Neural cell (in vitro differentiated cells): ENCODE data around the gene RPS18. TPM values are rescaled to one million over a fixed set of nuclear protein-coding genes. Genes with fewer than 3 reads are reported as not detected.

Experiments used
- H2AFZ ChIP-seq: fragments of 200-600, 300-800 bp; sonication (generic), shearing (Covaris generic); 2 replicates; pipeline ENCODE4 v1.6.0; 2014; ENCODE audit warnings: low read depth, mild to moderate bottlenecking, antibody characterized with exemption, low read length, moderate library complexity
- H3F3A ChIP-seq: fragments of 200-600 bp; shearing (Covaris generic); 2 replicates; pipeline ENCODE4 v1.6.1; 2016; ENCODE audit warnings: mild to moderate bottlenecking, moderate library complexity, mixed read lengths, antibody characterized with exemption, low read length; ENCODE audit not compliant: insufficient read depth, poor library complexity, severe bottlenecking
- H3K27ac ChIP-seq: fragments of 200-600, 300-800 bp; sonication (generic), shearing (Covaris generic); 2 replicates; pipeline ENCODE4 v1.5.1; 2014; ENCODE audit warnings: mild to moderate bottlenecking, low read length, moderate library complexity
- H3K27me3 ChIP-seq: fragments of 300-800, 200-600 bp; sonication (generic), shearing (Covaris generic); 2 replicates; pipeline ENCODE4 v1.6.0; 2014; ENCODE audit warnings: mild to moderate bottlenecking, low read depth, low read length, moderate library complexity; ENCODE audit not compliant: insufficient read depth
- H3K36me3 ChIP-seq: fragments of 300-800, 200-600 bp; sonication (generic), shearing (Covaris generic); 2 replicates; pipeline ENCODE4 v1.5.1; 2014; ENCODE audit warnings: mild to moderate bottlenecking, antibody characterized with exemption, low read length, moderate library complexity; ENCODE audit not compliant: insufficient read depth
- H3K4me2 ChIP-seq: fragments of 300-800, 200-600 bp; sonication (generic), shearing (Covaris generic); 2 replicates; pipeline ENCODE4 v1.6.0; 2014; ENCODE audit warnings: mild to moderate bottlenecking, low read length
- H3K4me3 ChIP-seq: fragments of 300-800, 200-600 bp; sonication (generic), shearing (Covaris generic); 2 replicates; pipeline ENCODE4 v1.5.1; 2014; ENCODE audit warnings: mild to moderate bottlenecking, low read length, moderate library complexity
- H3K79me2 ChIP-seq: fragments of 200-600 bp; shearing (Covaris generic); replicated peaks from 2 replicates; pipeline ENCODE4 v1.6.0; 2014; ENCODE audit warnings: mild to moderate bottlenecking, low read length, moderate library complexity; ENCODE audit not compliant: insufficient read depth
- H3K9ac ChIP-seq: fragments of 300-800, 200-600 bp; sonication (generic), shearing (Covaris generic); 2 replicates; pipeline ENCODE4 v1.6.1; 2016; ENCODE audit warnings: mild to moderate bottlenecking, low read length, mixed read lengths
- H3K9me2 ChIP-seq: fragments of 200-600 bp; shearing (Covaris generic); 2 replicates; pipeline ENCODE4 v1.6.1; 2016; ENCODE audit warnings: mild to moderate bottlenecking, low read length, mixed read lengths; ENCODE audit not compliant: insufficient read depth
- H3K9me3 ChIP-seq: fragments of 200-600, 300-800 bp; sonication (generic), shearing (Covaris generic); 2 replicates; pipeline ENCODE4 v1.6.1; 2016; ENCODE audit warnings: mild to moderate bottlenecking, mixed run types, low read length, moderate library complexity, mixed read lengths
- H4K20me1 ChIP-seq: fragments of 200-600 bp; shearing (Covaris generic); 2 replicates; pipeline ENCODE4 v1.6.1; 2016; ENCODE audit warnings: mild to moderate bottlenecking, mixed run types; ENCODE audit not compliant: insufficient read depth
- CTCF ChIP-seq: fragments of 450-650 bp; IDR thresholded peaks from 2 replicates; pipeline ENCODE4 v1.5.1; 2014; ENCODE audit warnings: antibody characterized with exemption, mild to moderate bottlenecking, moderate library complexity; ENCODE audit not compliant: poor library complexity, severe bottlenecking
- EP300 ChIP-seq: fragments of 450-650 bp; conservative IDR thresholded peaks from 2 replicates; pipeline ENCODE4 v1.6.1; 2014; ENCODE audit warnings: antibody characterized with exemption, mild to moderate bottlenecking, moderate library complexity; ENCODE audit not compliant: poor library complexity, severe bottlenecking
- EZH2 ChIP-seq: fragments of 200-600, 300-800 bp; shearing (Covaris generic), sonication (generic); IDR thresholded peaks from 2 replicates; pipeline ENCODE4 v1.6.1; 2014; ENCODE audit warnings: antibody characterized with exemption, low read length, borderline replicate concordance, mild to moderate bottlenecking; ENCODE audit not compliant: insufficient read depth, poor library complexity, severe bottlenecking
- MXI1 ChIP-seq: fragments of 450-650 bp; conservative IDR thresholded peaks from 2 replicates; pipeline ENCODE4 v1.6.1; 2014; ENCODE audit warnings: antibody characterized with exemption, mild to moderate bottlenecking; ENCODE audit not compliant: poor library complexity, severe bottlenecking
- POLR2AphosphoS5 ChIP-seq: IDR thresholded peaks from 2 replicates; pipeline ENCODE4 v1.6.1; 2012
- RAD21 ChIP-seq: fragments of 450-650 bp; conservative IDR thresholded peaks from 2 replicates; pipeline ENCODE4 v1.6.1; 2014; ENCODE audit warnings: antibody characterized with exemption, mild to moderate bottlenecking, moderate library complexity
- REST ChIP-seq: IDR thresholded peaks from 2 replicates; pipeline ENCODE4 v1.6.1; 2012; ENCODE audit warnings: borderline replicate concordance
- SMC3 ChIP-seq: fragments of 450-650 bp; conservative IDR thresholded peaks from 2 replicates; pipeline ENCODE4 v1.6.1; 2014; ENCODE audit warnings: antibody characterized with exemption, mild to moderate bottlenecking, moderate library complexity; ENCODE audit not compliant: poor library complexity
- TAF1 ChIP-seq: IDR thresholded peaks from 2 replicates; pipeline ENCODE4 v1.6.1; 2012; ENCODE audit warnings: low read depth
- polyA plus RNA-seq: library from polyadenylated mRNA; depleted of rRNA; stranded (reverse); fragments of >200 nt; gene quantifications from 2 replicates; pipeline ENCODE4 v1.2.3, GENCODE V29; 2014

Gene RPS18
- polyA plus RNA-seq, 1 donor from 2014 or later: 2,078 TPM

GRCh38 chr6:33294086-33294823 lies 22.4 kb downstream of the RPS18 start:
- no peaks in the 10 kb centered on the region for H3K9me2 ChIP-seq
- H2AFZ ChIP-seq: no peak overlapping the region
- H3F3A ChIP-seq: no peaks in the 10 kb centered on the region
- no peak overlapping the region for H3K9ac ChIP-seq
- H3K79me2 ChIP-seq: peaks cover 11% of the 10 kb centered on the region
- H3K27me3 ChIP-seq: no peaks in the 10 kb centered on the region
- no peaks in the 10 kb centered on the region for H3K36me3 ChIP-seq
- no peak overlapping the region for H3K27ac ChIP-seq
- no peak overlapping the region for H3K4me3 ChIP-seq
- no peaks in the 10 kb centered on the region for H3K9me3 ChIP-seq
- no peak for TF ChIP-seq EZH2
- no peak for TF ChIP-seq SMC3
- TF ChIP-seq EP300: no peak
- no peak overlapping the region for H3K4me2 ChIP-seq
- H4K20me1 ChIP-seq: no peaks in the 10 kb centered on the region

- no peak overlapping the region for H3K4me3 ChIP-seq
- no peaks in the 10 kb centered on the region for H3K36me3 ChIP-seq
Measured at GRCh38 chr6:33295621-33296369, 23.9 kb downstream of the RPS18 start.

More at GRCh38 chr6:33295621-33296369, 23.9 kb downstream of the RPS18 start:
- Histone ChIP-seq H3K27me3 (no peaks in the 10 kb centered on the region), H2AFZ (no peak overlapping the region), H3K27ac (no peak overlapping the region), H3K79me2 (peaks cover 2% of the 10 kb centered on the region), H3K4me2 (no peak overlapping the region), H3K9me3 (no peaks in the 10 kb centered on the region), H4K20me1 (no peaks in the 10 kb centered on the region), H3F3A (no peaks in the 10 kb centered on the region), H3K9ac (no peak overlapping the region), H3K9me2 (no peaks in the 10 kb centered on the region)
- TF ChIP-seq EP300 (no peak), SMC3 (no peak), MXI1 (no peak), TAF1 (no peak), EZH2 (no peak), RAD21 (no peak), CTCF (no peak), POLR2AphosphoS5 (no peak), REST (no peak)
